ENCODE results near the gene CAPZA1.

CAPZA1 gene

DNA sequence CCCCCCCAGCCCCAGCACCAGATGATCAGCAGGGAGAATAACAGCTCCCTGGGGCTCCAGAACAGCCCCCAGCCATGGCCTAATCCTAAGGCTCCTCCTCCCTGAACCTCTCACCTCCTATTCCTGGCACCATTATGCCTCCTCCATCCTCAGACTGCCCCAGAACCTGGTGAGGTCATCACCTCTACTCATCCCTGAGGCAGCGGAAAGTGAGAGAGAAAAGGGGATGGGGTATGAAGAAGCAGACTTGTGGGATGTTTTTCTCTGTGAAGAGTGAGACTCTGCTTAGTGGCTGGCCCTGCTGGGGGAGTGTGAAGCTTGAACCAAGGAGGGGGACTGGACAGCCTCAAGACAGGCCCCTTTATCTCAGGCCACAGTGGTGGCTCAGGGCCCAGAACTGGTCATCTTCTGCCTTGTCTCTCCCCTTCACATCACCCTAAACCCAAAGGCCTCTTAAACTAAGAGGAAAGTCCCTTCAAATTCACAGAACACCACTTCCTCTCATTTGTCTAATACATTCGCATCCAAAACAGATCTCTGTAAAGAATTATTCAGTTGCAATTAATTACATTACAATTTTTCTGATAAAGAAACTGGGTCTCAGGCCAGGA lies 97.7 kb downstream of the CAPZA1 start:
- DNase-seq: no peak

DNA sequence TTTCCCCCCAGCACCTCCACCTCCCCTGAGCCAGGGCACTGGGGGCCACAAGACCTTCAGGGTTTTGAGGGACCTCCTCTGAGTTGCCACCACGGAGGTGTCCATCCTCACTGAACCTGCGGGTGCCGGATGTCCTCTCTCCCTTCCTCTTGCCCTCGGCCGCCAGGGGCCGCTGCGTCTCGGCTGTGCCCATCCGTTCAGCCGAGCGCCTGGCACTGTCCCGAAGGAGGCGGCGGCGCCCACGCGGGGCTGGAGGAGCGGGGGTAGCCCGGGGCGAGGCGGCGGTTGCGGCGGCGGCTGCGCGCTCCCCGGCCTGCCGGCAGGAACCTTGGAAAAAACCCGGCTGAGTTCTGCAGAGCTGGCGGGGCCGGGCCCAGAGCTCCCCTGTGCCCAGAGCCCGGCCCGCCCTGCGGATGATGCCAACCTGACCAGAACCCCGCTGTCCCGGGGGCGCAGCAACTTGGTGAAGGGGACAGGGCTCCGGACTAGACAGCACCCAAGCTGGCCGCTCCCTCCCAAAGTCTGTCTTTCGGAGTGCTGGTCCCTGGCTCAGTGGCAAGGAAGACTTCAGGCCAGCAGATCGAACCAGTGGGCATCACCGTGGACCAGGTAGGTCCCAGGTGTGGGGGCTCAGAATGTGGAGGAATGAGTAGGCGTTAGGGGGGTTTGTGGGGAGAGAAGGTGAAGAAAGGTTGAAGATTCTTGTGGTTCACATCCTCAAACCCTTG lies 99.2 kb downstream of the CAPZA1 start:
- DNase-seq: peak; percentile 70

DNA sequence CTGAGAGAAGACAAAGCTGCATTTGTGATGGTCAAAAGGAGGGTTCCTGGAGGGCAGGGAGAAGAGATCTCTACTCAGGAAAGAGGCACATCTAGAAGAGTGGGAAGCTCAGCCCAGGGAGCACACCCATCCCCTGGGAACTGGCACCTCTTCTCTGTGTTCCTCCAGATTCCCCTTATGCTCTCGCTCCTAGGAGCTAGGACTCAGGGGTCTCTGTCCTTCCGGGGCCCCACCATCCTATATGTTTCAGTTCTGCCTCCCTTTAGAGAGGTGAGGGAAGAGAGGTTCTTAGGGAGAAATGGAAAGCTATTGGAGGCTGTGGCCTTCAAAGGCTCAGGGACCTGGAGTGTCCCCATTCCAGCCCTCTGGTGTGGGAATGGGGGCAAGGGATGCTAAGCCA lies 100.1 kb downstream of the CAPZA1 start:
- DNase-seq: no peak

DNA sequence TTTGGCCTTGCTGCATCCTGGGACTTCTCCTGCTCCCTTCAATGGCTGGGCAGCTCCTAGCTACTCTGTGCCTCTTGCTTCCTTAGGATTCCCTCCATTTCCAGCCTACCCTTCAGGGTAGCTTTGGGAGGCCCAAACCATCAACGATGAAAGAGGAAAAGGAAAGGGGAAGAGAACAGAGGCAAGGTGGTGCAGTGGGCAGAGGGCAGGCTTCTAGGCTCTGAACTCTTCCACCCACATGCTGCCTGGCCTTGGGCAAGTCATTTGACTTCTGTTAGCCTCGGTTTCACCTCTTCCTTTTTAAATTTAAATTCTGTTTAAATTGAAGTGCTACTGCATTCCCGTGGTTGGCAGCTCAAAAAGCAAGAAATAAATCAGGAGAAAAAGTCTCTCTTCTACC lies 101.2 kb downstream of the CAPZA1 start:
- DNase-seq: no peak
